ENCODE results near the gene TMIGD2. TPM values are rescaled to one million over a fixed set of nuclear protein-coding genes. Genes with fewer than 3 reads are reported as not detected.
"Not testable (repeated sequence)": the region's sequence is repeated elsewhere in the genome, so short reads cannot be mapped to it uniquely, and the experiment has no call there.

TMIGD2 gene
- total RNA-seq, 2 donors from 2014 or later = not detected

- Histone ChIP-seq H3K27me3 (no peaks in the 10 kb centered on the region), H3K9me3 (no peaks in the 10 kb centered on the region), H3K4me1 (no peaks in the 10 kb centered on the region), H3K36me3 (replicated peaks in 1 of 2; ENCODE audit: insufficient read depth in 1 of 2, low read depth in 2 of 2) (no peaks in the 10 kb centered on the region), H3K4me3 (no peak overlapping the region), H3K27ac (no peak overlapping the region)
- intact Hi-C loops (cut with DNase I) = no loop called here
- no peak for ATAC-seq
- no peak for DNase-seq
- WGBS, 2 donors = 73 to 76% methylated on average over 14 to 15 of the region's 15 CpGs
- TF ChIP-seq CTCF (IDR thresholded peaks at IDR 0.05) (no peak), POLR2A (IDR thresholded peaks at IDR 0.05) (no peak)
Observed at GRCh38 chr19:4292515-4292914, 9.7 kb downstream of the TMIGD2 start.

GRCh38 chr19:4291184-4291732 is 10.9 kb downstream of the TMIGD2 start:
- Histone ChIP-seq H3K4me1 (no peaks in the 10 kb centered on the region), H3K4me3 (no peak overlapping the region), H3K27me3 (no peaks in the 10 kb centered on the region), H3K9me3 (no peaks in the 10 kb centered on the region), H3K36me3 (replicated peaks in 1 of 2; ENCODE audit: insufficient read depth in 1 of 2, low read depth in 2 of 2) (no peaks in the 10 kb centered on the region), H3K27ac (no peak overlapping the region)
- TF ChIP-seq CTCF (IDR thresholded peaks at IDR 0.05) = no peak
- TF ChIP-seq POLR2A (IDR thresholded peaks at IDR 0.05) = no peak
- intact Hi-C loops (cut with DNase I) = no loop called here
- ATAC-seq (no peak), DNase-seq (no peak)
- 58 to 82% methylated on average over 5 to 8 of the region's 8 CpGs for WGBS, 2 donors

- H3K27ac ChIP-seq = no peak overlapping the region
- intact Hi-C loops (cut with DNase I) = no loop called here
- no peaks in the 10 kb centered on the region for H3K9me3 ChIP-seq
- no peaks in the 10 kb centered on the region for H3K27me3 ChIP-seq
- WGBS, 2 donors = 73 to 78% methylated on average over 14 to 16 of the region's 16 CpGs
- DNase-seq (no peak), ATAC-seq (no peak)
- H3K36me3 ChIP-seq (replicated peaks in 1 of 2; ENCODE audit: insufficient read depth in 1 of 2, low read depth in 2 of 2) = no peaks in the 10 kb centered on the region
- H3K4me1 ChIP-seq = no peaks in the 10 kb centered on the region
- no peak overlapping the region for H3K4me3 ChIP-seq
- no peak for TF ChIP-seq POLR2A (IDR thresholded peaks at IDR 0.05)
- no peak for TF ChIP-seq CTCF (IDR thresholded peaks at IDR 0.05)
Observed at GRCh38 chr19:4288091-4288777, 14.0 kb downstream of the TMIGD2 start.

GRCh38 chr19:4286141-4286540 is 16.0 kb downstream of the TMIGD2 start:
- H3K9me3 ChIP-seq; H3K36me3 ChIP-seq (replicated peaks in 1 of 2; ENCODE audit: insufficient read depth in 1 of 2, low read depth in 2 of 2); H3K27ac ChIP-seq; H3K4me1 ChIP-seq; H3K27me3 ChIP-seq; ATAC-seq; intact Hi-C loops (cut with DNase I); H3K4me3 ChIP-seq; DNase-seq: not testable (repeated sequence)
- 71 to 85% methylated on average over 4 of the region's 4 CpGs for WGBS, 2 donors

- 64 to 68% methylated on average over 4 to 6 of the region's 6 CpGs for WGBS, 2 donors
Observed at GRCh38 chr19:4284974-4285373, 17.2 kb downstream of the TMIGD2 start.

More at GRCh38 chr19:4284974-4285373, 17.2 kb downstream of the TMIGD2 start:
- Histone ChIP-seq H3K27ac (no peak overlapping the region), H3K4me1 (no peaks in the 10 kb centered on the region), H3K27me3 (peaks cover 0 to 4% of the 10 kb centered on the region in 2 donors), H3K36me3 (replicated peaks in 1 of 2; ENCODE audit: insufficient read depth in 1 of 2, low read depth in 2 of 2) (no peaks in the 10 kb centered on the region), H3K4me3 (no peak overlapping the region), H3K9me3 (no peaks in the 10 kb centered on the region)
- no peak for ATAC-seq
- intact Hi-C loops (cut with DNase I) = no loop called here
- no peak for TF ChIP-seq CTCF (IDR thresholded peaks at IDR 0.05)
- TF ChIP-seq POLR2A (IDR thresholded peaks at IDR 0.05) = no peak
- no peak for DNase-seq

Measured in body of pancreas (tissue), 4 donors.